ENCODE results near the gene FZD8. TPM values are rescaled to one million over a fixed set of nuclear protein-coding genes. Genes with fewer than 3 reads are reported as not detected.
"Not testable (repeated sequence)": the region's sequence is repeated elsewhere in the genome, so short reads cannot be mapped to it uniquely, and the experiment has no call there.

Gene FZD8
- total RNA-seq, result 5.2 TPM in 2 replicates
- 53.1 TPM for polyA plus RNA-seq (2012)

- peak; percentile 93 for DNase-seq (ENCODE audit: low read depth)
Measured at GRCh38 chr10:35642035-35642792, at the start of gene FZD8. FZD8 (minus strand) TSS chr10:35642296; CDS start chr10:35641429, 867 bp downstream.

GRCh38 chr10:35691522-35692236 is 49.6 kb upstream of the FZD8 start:
- no peak for DNase-seq (ENCODE audit: low read depth)

GRCh38 chr10:35690534-35690933 is 48.4 kb upstream of the FZD8 start:
- no peak for DNase-seq (ENCODE audit: low read depth)

GRCh38 chr10:35685858-35686257 is 43.8 kb upstream of the FZD8 start:
- not testable (repeated sequence) for DNase-seq (ENCODE audit: low read depth)

GRCh38 chr10:35685402-35685801 is 43.3 kb upstream of the FZD8 start:
- no peak for DNase-seq (ENCODE audit: low read depth)

- no peak for DNase-seq (ENCODE audit: low read depth)
Measured at GRCh38 chr10:35684586-35684985, 42.5 kb upstream of the FZD8 start.

GRCh38 chr10:35675846-35676245 is 33.8 kb upstream of the FZD8 start:
- DNase-seq (ENCODE audit: low read depth), result no peak

GRCh38 chr10:35674843-35675242 is 32.7 kb upstream of the FZD8 start:
- DNase-seq (ENCODE audit: low read depth), result no peak

- no peak for DNase-seq (ENCODE audit: low read depth)
Measured at GRCh38 chr10:35668865-35669650, 27.0 kb upstream of the FZD8 start.

- no peak for DNase-seq (ENCODE audit: low read depth)
Measured at GRCh38 chr10:35667971-35668370, 25.9 kb upstream of the FZD8 start.

- no peak for DNase-seq (ENCODE audit: low read depth)
Measured at GRCh38 chr10:35667270-35667889, 25.3 kb upstream of the FZD8 start.

GRCh38 chr10:35661236-35661635 is 19.1 kb upstream of the FZD8 start:
- no peak for DNase-seq (ENCODE audit: low read depth)

- no peak for DNase-seq (ENCODE audit: low read depth)
Measured at GRCh38 chr10:35659456-35659855, 17.4 kb upstream of the FZD8 start.

- no peak for DNase-seq (ENCODE audit: low read depth)
Measured at GRCh38 chr10:35657621-35658020, 15.5 kb upstream of the FZD8 start.

- DNase-seq (ENCODE audit: low read depth), result no peak
Measured at GRCh38 chr10:35652824-35653223, 10.7 kb upstream of the FZD8 start.

GRCh38 chr10:35650894-35651293 is 8.8 kb upstream of the FZD8 start:
- DNase-seq (ENCODE audit: low read depth), result no peak

- DNase-seq (ENCODE audit: low read depth), result no peak
Measured at GRCh38 chr10:35644050-35644950, 2.2 kb upstream of the FZD8 start.

GRCh38 chr10:35643151-35644049 is 1.3 kb upstream of the FZD8 start:
- DNase-seq (ENCODE audit: low read depth), result peak; percentile 65

- DNase-seq (ENCODE audit: low read depth), result no peak
Measured at GRCh38 chr10:35642793-35643114, 658 bp upstream of the FZD8 start.

GRCh38 chr10:35641676-35642034 is 441 bp downstream of the FZD8 start:
- no peak for DNase-seq (ENCODE audit: low read depth)

Measured in myocyte (in vitro differentiated cells).